Activated naive CD8-positive, alpha-beta T cell treated with anti-CD3 and anti-CD28 coated beads, Interleukin-2, amount 50 U/mL, for 24 hours (primary cell): ENCODE results near the gene PCDH1.

Experiments used
- ATAC-seq: fragments of 150-1000 bp; cut with Tn5 transposase; one replicate; pipeline ENCODE4 v1.10.0; 2021
- DNase-seq: peaks from one replicate; pipeline ENCODE4 v3.0.0; 2021
- H3K27ac Mint-ChIP-seq: one replicate; pipeline ENCODE4 v1.8.0; 2021; ENCODE audit warnings: mild to moderate bottlenecking, mixed read lengths
- H3K27me3 Mint-ChIP-seq: one replicate; pipeline ENCODE4 v1.8.0; 2021; ENCODE audit warnings: mixed read lengths
- H3K36me3 Mint-ChIP-seq: one replicate; pipeline ENCODE4 v1.8.0; 2021; ENCODE audit warnings: low read depth, mixed read lengths
- H3K4me1 Mint-ChIP-seq: one replicate; pipeline ENCODE4 v1.8.0; 2021; ENCODE audit warnings: mixed read lengths
- H3K4me3 Mint-ChIP-seq: one replicate; pipeline ENCODE4 v1.8.0; 2021; ENCODE audit warnings: mild to moderate bottlenecking, moderate library complexity, mixed read lengths
- H3K9me3 Mint-ChIP-seq: one replicate; pipeline ENCODE4 v1.8.0; 2021; ENCODE audit warnings: mixed read lengths

PCDH1 gene

DNA sequence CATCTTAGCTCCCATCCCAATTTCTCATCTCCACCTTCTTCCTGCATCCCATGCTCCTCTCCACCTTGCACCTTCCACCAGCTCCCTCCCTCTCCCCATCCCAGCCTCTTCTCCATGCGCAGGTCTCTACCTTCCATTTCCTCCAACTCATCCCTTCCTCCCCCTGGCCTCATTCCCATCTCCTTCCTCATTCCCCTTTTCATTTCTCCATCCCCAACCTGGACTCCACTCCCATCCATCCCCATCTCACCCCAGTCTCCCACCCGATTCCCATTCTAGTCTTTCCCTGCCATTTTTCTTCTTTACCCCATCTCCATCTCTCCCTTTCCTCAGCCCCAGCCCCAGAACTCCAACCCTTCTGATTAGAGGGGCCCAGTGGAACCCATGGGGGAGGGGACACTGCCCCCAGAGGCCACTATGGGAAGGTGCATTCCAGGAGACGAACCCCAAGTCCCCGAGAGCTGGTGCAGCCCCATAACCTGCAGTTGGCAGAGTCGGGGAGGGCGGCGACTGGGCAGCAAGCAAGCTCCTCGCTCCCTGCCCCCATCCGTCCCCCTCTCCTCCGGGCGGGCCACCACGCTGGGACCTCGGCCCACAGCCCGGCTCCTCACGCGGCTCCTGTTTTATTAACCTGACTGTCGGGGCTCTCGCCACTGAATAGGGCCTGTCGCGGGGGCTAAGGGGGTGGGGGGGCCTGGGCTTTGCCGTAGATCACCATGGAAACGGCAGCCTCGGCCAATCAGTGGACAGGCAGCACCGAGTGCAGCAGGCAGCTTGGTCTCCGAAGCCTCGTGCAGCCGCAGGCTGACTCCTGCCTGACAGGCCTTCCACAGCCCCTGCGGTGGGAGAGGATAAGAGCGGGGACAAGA, 66.7 kb downstream of the PCDH1 start:
- ATAC-seq (peak; percentile 59), DNase-seq (peak; percentile 27)
- Mint-ChIP-seq H3K4me3 (no peak overlapping the region), H3K9me3 (no peaks in the 10 kb centered on the region), H3K27me3 (peaks cover 41% of the 10 kb centered on the region), H3K36me3 (no peaks in the 10 kb centered on the region), H3K4me1 (no peaks in the 10 kb centered on the region), H3K27ac (no peak overlapping the region)

DNA sequence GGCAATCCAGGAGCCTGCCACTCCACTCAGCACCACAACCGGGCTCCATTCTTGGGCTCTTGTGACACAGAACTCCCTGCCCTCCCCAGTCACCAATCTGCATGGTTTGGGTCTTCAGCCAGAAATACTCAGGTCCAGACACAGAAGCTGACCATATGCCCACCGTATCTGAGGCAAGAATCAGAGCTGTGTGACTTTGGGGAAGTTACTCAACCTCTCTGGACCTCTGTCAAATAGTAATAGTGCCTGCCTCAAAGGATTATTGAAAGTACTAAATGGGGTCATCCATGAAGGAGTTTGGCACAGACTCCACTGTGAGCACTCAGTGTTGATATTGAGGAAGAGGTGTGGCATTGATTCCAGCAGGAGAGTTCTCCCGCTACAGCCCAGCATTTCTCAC, 67.5 kb downstream of the PCDH1 start:
- DNase-seq (no peak), ATAC-seq (no peak)
- Mint-ChIP-seq H3K4me3 (no peak overlapping the region), H3K27ac (no peak overlapping the region), H3K9me3 (no peaks in the 10 kb centered on the region), H3K4me1 (no peaks in the 10 kb centered on the region), H3K27me3 (peaks cover 46% of the 10 kb centered on the region), H3K36me3 (no peaks in the 10 kb centered on the region)

DNA sequence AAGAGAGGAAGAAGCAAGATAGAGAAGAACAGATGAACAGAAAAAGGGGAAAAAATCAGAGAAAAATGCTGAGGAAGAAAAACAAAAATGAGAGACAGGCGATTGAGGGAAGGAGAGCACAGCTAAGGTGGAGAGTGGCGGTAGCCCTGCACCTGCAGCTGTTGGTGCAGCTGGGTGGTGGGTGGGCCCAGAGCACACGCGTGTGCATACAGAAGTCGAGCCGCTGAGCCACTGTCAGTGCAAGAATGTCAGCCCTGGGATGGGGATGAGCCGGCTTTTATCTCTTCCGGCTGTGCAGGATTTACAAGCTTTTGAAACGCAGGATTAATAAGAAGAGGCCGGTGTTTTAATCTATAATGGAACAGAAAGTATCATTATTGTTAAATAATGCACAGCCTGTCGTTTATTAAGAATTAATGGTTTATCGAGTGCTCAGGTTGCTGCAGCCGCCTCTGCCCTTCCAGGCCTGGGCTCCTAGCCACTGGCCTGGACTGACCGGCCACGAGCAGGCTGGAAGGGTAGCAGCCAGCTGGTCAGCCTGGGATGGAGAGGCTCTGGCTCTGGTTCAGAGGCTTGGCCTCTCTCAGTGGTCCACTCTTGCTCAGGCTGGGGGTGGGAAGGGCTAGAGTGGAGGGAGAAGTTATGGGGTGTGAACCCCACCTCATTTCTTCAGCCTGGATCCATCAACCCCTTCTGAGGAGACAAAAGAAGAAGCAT, 68.7 kb downstream of the PCDH1 start:
- DNase-seq (no peak), ATAC-seq (no peak)
- no peak overlapping the region for H3K4me3 Mint-ChIP-seq
- H3K27me3 Mint-ChIP-seq, result peaks cover 54% of the 10 kb centered on the region
- H3K4me1 Mint-ChIP-seq, result no peaks in the 10 kb centered on the region
- H3K27ac Mint-ChIP-seq, result no peak overlapping the region
- H3K9me3 Mint-ChIP-seq, result no peaks in the 10 kb centered on the region
- H3K36me3 Mint-ChIP-seq, result no peaks in the 10 kb centered on the region

DNA sequence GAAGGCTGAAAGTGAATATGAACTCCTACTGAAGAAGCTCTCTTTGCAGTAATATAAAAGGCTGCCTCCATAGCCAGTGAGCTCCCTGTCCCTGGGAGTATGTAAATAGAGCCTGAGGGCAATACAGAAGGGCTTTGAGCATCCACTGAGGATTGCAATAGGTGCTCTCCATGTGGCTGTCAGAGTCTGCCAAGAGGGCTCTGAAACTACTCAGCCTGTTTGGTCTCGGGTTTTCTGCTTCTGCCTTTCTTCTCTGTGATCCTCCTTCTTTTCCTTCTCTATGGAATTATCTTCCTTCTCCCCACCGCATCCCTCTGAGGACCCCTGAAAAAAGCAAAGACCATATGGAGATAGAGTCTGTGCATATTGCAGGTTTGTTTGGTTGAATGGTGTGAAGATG, 69.4 kb downstream of the PCDH1 start:
- Mint-ChIP-seq H3K27me3 (peaks cover 59% of the 10 kb centered on the region), H3K36me3 (no peaks in the 10 kb centered on the region), H3K4me3 (no peak overlapping the region), H3K4me1 (no peaks in the 10 kb centered on the region), H3K27ac (no peak overlapping the region), H3K9me3 (no peaks in the 10 kb centered on the region)
- DNase-seq, result no peak
- ATAC-seq, result no peak

DNA sequence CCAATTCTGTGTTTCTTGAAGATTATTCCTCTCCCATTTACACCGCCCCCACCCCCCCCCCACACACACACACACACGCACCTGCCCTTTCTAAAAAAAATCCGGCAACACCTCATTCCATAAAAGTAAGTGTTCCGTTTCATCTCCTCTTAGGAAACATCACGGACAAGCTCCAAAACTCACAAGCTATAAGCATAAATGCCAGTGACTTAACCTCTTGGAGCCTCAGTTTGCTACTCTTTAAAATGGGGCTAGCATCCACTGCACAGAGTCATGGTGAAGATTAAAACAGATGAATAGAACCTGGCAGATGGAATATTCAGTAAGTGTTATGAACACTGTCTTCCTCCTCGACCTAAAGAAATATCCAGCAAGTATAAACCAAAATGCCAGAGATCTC, 70.5 kb downstream of the PCDH1 start:
- Mint-ChIP-seq H3K36me3 (no peaks in the 10 kb centered on the region), H3K27ac (no peak overlapping the region), H3K27me3 (peaks cover 57% of the 10 kb centered on the region), H3K9me3 (no peaks in the 10 kb centered on the region), H3K4me3 (no peak overlapping the region), H3K4me1 (no peaks in the 10 kb centered on the region)
- no peak for ATAC-seq
- DNase-seq, result no peak

DNA sequence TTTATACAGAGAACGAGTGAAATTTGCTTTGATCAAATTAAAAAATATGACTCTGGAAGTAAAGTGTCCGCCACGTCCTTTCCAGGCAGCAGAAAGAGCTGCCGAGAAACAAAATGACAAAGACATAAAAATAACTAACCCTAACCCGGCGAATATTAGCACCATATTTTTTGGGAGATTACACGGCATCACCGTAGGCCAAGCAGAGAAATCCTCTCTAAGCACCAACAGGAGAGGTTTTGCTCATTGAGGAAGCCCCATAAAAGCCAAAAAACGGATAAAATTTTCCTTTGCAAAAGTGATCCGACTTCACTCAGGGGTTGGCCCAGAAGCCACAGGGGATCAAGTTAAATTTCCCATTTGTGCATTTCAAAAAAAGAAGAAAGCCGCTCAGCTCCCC, 70.9 kb downstream of the PCDH1 start:
- no peaks in the 10 kb centered on the region for H3K4me1 Mint-ChIP-seq
- H3K27me3 Mint-ChIP-seq, result peaks cover 56% of the 10 kb centered on the region
- H3K4me3 Mint-ChIP-seq, result no peak overlapping the region
- ATAC-seq (no peak), DNase-seq (no peak)
- no peaks in the 10 kb centered on the region for H3K9me3 Mint-ChIP-seq
- no peaks in the 10 kb centered on the region for H3K36me3 Mint-ChIP-seq
- H3K27ac Mint-ChIP-seq, result no peak overlapping the region

DNA sequence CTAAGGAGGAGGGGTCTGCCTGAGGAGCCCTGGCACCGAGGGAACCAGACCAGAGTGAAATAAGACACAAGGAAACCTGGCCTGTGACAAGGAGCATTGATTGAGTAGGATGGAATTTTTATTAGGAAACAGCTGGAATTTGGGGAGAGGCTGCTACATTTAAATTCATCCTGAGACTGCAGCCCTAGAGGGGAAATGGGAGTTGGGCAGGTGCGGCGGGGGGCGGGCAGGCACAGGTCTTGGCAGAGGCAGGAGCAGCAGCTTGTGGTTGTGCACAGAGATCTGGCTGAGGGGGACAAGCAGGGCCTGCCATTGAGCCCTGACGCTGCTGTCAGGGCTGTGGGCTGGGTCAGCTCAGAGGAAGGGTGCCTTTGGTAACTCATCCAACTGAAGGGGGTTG, 71.6 kb downstream of the PCDH1 start:
- Mint-ChIP-seq H3K4me1 (no peaks in the 10 kb centered on the region), H3K27me3 (peaks cover 55% of the 10 kb centered on the region), H3K27ac (no peak overlapping the region), H3K4me3 (no peak overlapping the region), H3K9me3 (no peaks in the 10 kb centered on the region), H3K36me3 (no peaks in the 10 kb centered on the region)
- no peak for DNase-seq
- ATAC-seq, result no peak

DNA sequence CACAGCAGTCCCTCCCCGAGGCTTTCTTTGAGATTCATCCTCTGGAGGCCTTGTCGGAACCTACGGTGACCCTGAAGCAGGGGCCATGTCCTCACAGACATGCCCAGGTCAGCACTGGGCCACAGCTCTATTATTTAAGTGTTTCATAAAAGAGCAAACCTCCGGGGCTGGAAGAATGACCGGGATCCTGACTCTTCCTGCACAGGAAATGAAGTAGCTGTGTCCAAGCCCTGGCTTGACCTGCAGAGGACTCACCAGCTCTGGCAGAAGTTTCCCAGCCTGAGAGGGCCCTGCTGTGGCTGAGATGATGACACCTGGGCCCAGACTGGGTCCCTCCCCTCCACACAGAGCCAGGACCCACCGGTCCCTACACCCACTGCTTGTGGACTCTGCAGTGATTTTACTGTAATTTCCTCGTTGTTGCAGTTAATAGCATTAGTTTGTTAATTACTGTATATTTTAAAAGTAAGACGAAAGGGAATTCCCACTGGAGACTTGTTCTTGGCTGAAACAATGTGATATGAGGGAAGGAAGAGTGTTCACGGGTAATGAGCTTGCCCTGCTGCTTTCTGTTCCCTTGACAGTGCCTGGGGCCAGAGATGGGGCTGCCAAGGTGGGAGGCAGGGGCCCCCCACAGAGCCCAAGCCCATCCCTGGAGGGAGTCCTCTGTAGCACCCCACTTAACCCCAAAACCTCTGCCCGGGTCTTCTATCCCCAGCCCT, 72.2 kb downstream of the PCDH1 start:
- Mint-ChIP-seq H3K36me3 (no peaks in the 10 kb centered on the region), H3K4me1 (no peaks in the 10 kb centered on the region), H3K4me3 (no peak overlapping the region), H3K27ac (no peak overlapping the region), H3K27me3 (peaks cover 50% of the 10 kb centered on the region), H3K9me3 (no peaks in the 10 kb centered on the region)
- DNase-seq (no peak), ATAC-seq (no peak)

DNA sequence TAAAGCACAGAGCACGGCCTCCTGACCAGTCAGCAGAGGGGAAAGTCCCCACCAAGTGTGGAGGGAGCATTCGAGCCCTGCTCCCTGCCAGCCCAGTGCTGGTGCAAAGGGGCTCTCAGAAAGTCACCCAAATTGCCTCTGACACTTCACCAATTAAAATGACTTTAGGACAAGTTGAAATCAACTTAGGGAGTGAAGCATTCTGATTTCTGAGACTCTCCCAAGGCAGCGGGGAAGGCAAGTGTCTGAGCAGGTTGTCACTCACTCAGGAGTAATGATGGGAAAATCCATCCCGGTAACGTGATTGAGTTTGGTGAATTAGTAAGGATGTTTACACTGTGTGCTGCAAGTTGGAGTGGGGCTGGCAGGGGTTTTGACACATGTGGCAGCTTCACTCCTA, 73.7 kb downstream of the PCDH1 start:
- Mint-ChIP-seq H3K27ac (no peak overlapping the region), H3K27me3 (peaks cover 43% of the 10 kb centered on the region), H3K9me3 (no peaks in the 10 kb centered on the region), H3K4me1 (no peaks in the 10 kb centered on the region), H3K4me3 (no peak overlapping the region), H3K36me3 (no peaks in the 10 kb centered on the region)
- DNase-seq (no peak), ATAC-seq (no peak)
